CD14-positive monocyte (primary cell): ENCODE data around the gene EZH2. TPM values are rescaled to one million over a fixed set of nuclear protein-coding genes. Genes with fewer than 3 reads are reported as not detected.

Source experiments
- DNase-seq, 3 donors: peaks; one replicate each; pipeline ENCODE4 v3.0.0-alpha.2; 2011 to 2022
- H2AFZ ChIP-seq: 2 replicates; pipeline ENCODE4 v1.6.0; 2012; ENCODE audit warnings: mild to moderate bottlenecking, low read depth, low read length, inconsistent platforms; ENCODE audit not compliant: insufficient read depth, poor library complexity, severe bottlenecking
- H3K27ac ChIP-seq, 2 donors: 1 replicate in 1 of 2; 2 replicates in 1 of 2; pipeline ENCODE4 v1.5.1; 2012 to 2013; ENCODE audit warnings: low read length in 2 of 2, control low read depth in 1 of 2, inconsistent platforms in 1 of 2, low read depth in 1 of 2, mild to moderate bottlenecking in 1 of 2
- H3K27me3 ChIP-seq, 2 donors: one replicate each; pipeline versions ENCODE4 v1.6.0 to v1.6.1; 2011 to 2013; ENCODE audit warnings: low read length in 2 of 2; ENCODE audit not compliant: control insufficient read depth in 2 of 2, insufficient read depth in 2 of 2
- H3K36me3 ChIP-seq, 2 donors: replicated peaks in 1 of 2; 1 replicate in 1 of 2; 2 replicates in 1 of 2; pipeline versions ENCODE4 v1.5.1 to v1.6.1; 2012 to 2013; ENCODE audit warnings: low read length in 2 of 2, control low read depth in 1 of 2, inconsistent platforms in 1 of 2, mild to moderate bottlenecking in 1 of 2; ENCODE audit not compliant: insufficient read depth in 2 of 2, control insufficient read depth in 1 of 2
- H3K4me1 ChIP-seq, 2 donors: 1 replicate in 1 of 2; 2 replicates in 1 of 2; pipeline versions ENCODE4 v1.5.1 to v1.6.1; 2012 to 2013; ENCODE audit warnings: low read length in 2 of 2, control low read depth in 1 of 2, inconsistent platforms in 1 of 2, mild to moderate bottlenecking in 1 of 2, moderate library complexity in 1 of 2; ENCODE audit not compliant: insufficient read depth in 2 of 2, control insufficient read depth in 1 of 2
- H3K4me2 ChIP-seq: replicated peaks from 2 replicates; pipeline ENCODE3; 2012; ENCODE audit warnings: low read length, moderate library complexity, mild to moderate bottlenecking; ENCODE audit not compliant: poor library complexity, severe bottlenecking; ENCODE audit errors: extremely low read depth
- H3K4me3 ChIP-seq, 3 experiments: fragments of 200-600 bp in 1 of 3; sonication (generic) in 1 of 3; replicated peaks in 1 of 3; 1 replicate in 2 of 3; 2 replicates in 1 of 3; pipeline ENCODE4 v1.5.1; 2011 to 2013; ENCODE audit warnings: low read length in 3 of 3, mild to moderate bottlenecking in 3 of 3, control low read depth in 2 of 3, low read depth in 2 of 3, inconsistent platforms in 1 of 3, moderate library complexity in 1 of 3
- H3K79me2 ChIP-seq: 2 replicates; pipeline ENCODE4 v1.6.0; 2012; ENCODE audit warnings: mild to moderate bottlenecking, control low read depth, inconsistent platforms, low read length, moderate library complexity; ENCODE audit not compliant: insufficient read depth
- H3K9ac ChIP-seq: 2 replicates; pipeline ENCODE4 v1.6.0; 2017; ENCODE audit warnings: low read length, mild to moderate bottlenecking; ENCODE audit not compliant: insufficient read depth, poor library complexity, severe bottlenecking
- H3K9me3 ChIP-seq, 2 donors: replicated peaks in 1 of 2; 1 replicate in 1 of 2; 2 replicates in 1 of 2; pipeline versions ENCODE4 v1.5.1 to v1.6.1; 2012 to 2013; ENCODE audit warnings: low read length in 2 of 2, control low read depth in 1 of 2; ENCODE audit not compliant: control insufficient read depth in 1 of 2, insufficient read depth in 1 of 2
- H4K20me1 ChIP-seq: 2 replicates; pipeline ENCODE4 v1.6.0; 2012; ENCODE audit warnings: mild to moderate bottlenecking, low read length, control low read depth, moderate library complexity; ENCODE audit not compliant: insufficient read depth
- H3K27ac Mint-ChIP-seq, 7 donors: one replicate each; pipeline ENCODE4 v1.8.0; 2020; ENCODE audit warnings: mild to moderate bottlenecking in 7 of 7, mixed read lengths in 7 of 7, moderate library complexity in 6 of 7, inconsistent platforms in 2 of 7
- H3K27me3 Mint-ChIP-seq, 3 donors: one replicate each; pipeline ENCODE4 v1.8.0; 2021 to 2022; ENCODE audit warnings: low read depth in 3 of 3, mild to moderate bottlenecking in 3 of 3, mixed read lengths in 3 of 3, moderate library complexity in 3 of 3, inconsistent platforms in 1 of 3
- H3K36me3 Mint-ChIP-seq, 2 donors: one replicate each; pipeline ENCODE4 v1.8.0; 2020; ENCODE audit warnings: mixed read lengths in 2 of 2, inconsistent platforms in 1 of 2, mild to moderate bottlenecking in 1 of 2
- H3K4me1 Mint-ChIP-seq: one replicate; pipeline ENCODE4 v1.8.0; 2020; ENCODE audit warnings: mild to moderate bottlenecking, mixed read lengths
- H3K4me3 Mint-ChIP-seq, 2 donors: one replicate each; pipeline ENCODE4 v1.8.0; 2020; ENCODE audit warnings: mild to moderate bottlenecking in 2 of 2, mixed read lengths in 2 of 2, moderate library complexity in 1 of 2
- H3K9me3 Mint-ChIP-seq, 7 donors: one replicate each; pipeline ENCODE4 v1.8.0; 2020 to 2022; ENCODE audit warnings: mixed read lengths in 7 of 7, mild to moderate bottlenecking in 6 of 7, moderate library complexity in 6 of 7, inconsistent platforms in 2 of 7
- WGBS: methylation state at CpG from one replicate; pipeline ENCODE4 v1.1.5; 2013; ENCODE audit warnings: missing lambda C conversion rate; ENCODE audit not compliant: insufficient coverage; 5-methylcytosine and 5-hydroxymethylcytosine counted together
- intact Hi-C, 2 donors: fragments of 100-400 bp; cut with micrococcal nuclease; formaldehyde crosslinking; loops; one replicate each; pipeline versions ENCODE4 v1.15.0 to v1.15.1; 2023
- polyA plus RNA-seq, 3 donors: library from polyadenylated mRNA; depleted of rRNA in 1 of 3; unstranded in 2 of 3; stranded (reverse) in 1 of 3; fragments of 300-500 nt in 2 of 3; fragments of >200 nt in 1 of 3; fragmentation: Illumina TruSeq in 2 of 3; gene quantifications; 1 replicate in 2 of 3; 2 replicates in 1 of 3; pipeline ENCODE4 v1.2.3, GENCODE V29; 2012 to 2021
- TF ChIP-seq, protein P1 (sequence below): fragments of 200-600 bp; IDR thresholded peaks from one replicate; pipeline ENCODE4 v1.8.0; 2022; ENCODE audit warnings: antibody characterized with exemption, mild to moderate bottlenecking

Gene EZH2
- polyA plus RNA-seq, 3 donors = 1.3 to 6.1 (median 1.6) TPM

DNA sequence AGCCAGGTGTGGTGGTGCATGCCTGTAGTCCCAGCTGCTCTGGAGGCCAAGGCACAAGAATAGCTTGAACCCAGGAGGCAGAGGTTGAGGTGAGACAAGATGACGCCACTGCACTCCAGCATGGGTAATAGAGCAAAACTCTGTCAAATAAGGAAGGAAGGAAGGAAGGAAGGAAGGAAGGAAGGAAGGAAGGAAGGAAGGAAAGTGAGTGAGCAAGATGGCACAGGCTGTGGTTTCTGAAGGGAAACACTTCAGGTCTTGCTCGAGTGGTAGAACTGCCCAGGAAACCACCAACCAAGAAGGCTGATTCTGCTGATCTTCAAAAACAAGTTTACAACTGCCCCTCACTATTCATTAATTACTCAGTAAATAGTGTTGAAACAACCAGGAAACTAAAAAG is 45.2 kb downstream of the EZH2 start:
- H3K27ac Mint-ChIP-seq = peak overlapping the region; percentile 1 to 81 (median 52)
- no peak overlapping the region for H3K4me2 ChIP-seq
- no peaks in the 10 kb centered on the region for H3K27me3 Mint-ChIP-seq
- no peaks in the 10 kb centered on the region for H3K9me3 ChIP-seq
- peaks cover 25 to 40% of the 10 kb centered on the region in 2 donors for H3K36me3 Mint-ChIP-seq
- peaks cover 2 to 37% of the 10 kb centered on the region in 2 donors for H3K36me3 ChIP-seq
- no peaks in the 10 kb centered on the region for H3K27me3 ChIP-seq
- H3K4me1 Mint-ChIP-seq = peaks cover 16% of the 10 kb centered on the region
- H3K27ac ChIP-seq = no peak overlapping the region
- H4K20me1 ChIP-seq = no peaks in the 10 kb centered on the region
- no peak overlapping the region for H2AFZ ChIP-seq
- intact Hi-C loops = no loop called here
- H3K4me3 Mint-ChIP-seq = no peak overlapping the region
- no peak overlapping the region for H3K9ac ChIP-seq
- WGBS = no CpG with 5 or more reads among the region's 2 CpGs
- H3K79me2 ChIP-seq = peaks cover 93% of the 10 kb centered on the region
- TF ChIP-seq, protein P1, sequence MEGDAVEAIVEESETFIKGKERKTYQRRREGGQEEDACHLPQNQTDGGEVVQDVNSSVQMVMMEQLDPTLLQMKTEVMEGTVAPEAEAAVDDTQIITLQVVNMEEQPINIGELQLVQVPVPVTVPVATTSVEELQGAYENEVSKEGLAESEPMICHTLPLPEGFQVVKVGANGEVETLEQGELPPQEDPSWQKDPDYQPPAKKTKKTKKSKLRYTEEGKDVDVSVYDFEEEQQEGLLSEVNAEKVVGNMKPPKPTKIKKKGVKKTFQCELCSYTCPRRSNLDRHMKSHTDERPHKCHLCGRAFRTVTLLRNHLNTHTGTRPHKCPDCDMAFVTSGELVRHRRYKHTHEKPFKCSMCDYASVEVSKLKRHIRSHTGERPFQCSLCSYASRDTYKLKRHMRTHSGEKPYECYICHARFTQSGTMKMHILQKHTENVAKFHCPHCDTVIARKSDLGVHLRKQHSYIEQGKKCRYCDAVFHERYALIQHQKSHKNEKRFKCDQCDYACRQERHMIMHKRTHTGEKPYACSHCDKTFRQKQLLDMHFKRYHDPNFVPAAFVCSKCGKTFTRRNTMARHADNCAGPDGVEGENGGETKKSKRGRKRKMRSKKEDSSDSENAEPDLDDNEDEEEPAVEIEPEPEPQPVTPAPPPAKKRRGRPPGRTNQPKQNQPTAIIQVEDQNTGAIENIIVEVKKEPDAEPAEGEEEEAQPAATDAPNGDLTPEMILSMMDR = no peak
- DNase-seq = peak in 1 of 3 donors; percentile 38
- H3K4me3 ChIP-seq = no peak overlapping the region
- H3K4me1 ChIP-seq = peaks cover 5 to 13% of the 10 kb centered on the region in 2 donors
- H3K9me3 Mint-ChIP-seq = no peaks in the 10 kb centered on the region

DNA sequence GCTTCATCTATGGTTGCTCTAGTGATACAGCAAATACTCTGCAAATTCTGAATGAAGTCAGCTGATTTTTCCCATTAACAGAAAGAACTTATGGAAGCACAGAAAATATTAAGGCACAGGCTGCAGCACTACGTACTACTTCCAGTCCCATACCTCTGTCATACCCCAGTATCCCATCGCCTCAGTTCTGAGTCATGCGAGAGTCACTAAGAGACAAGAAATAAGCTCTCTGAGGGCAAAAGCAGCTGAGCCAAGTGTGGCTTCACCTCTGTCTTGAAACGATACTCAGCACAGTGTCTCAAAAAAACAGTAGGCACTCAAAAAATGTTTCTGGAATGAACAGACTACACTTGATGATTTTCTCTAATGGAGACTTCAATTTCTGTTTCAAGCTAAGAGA is 48.2 kb downstream of the EZH2 start:
- H3K36me3 Mint-ChIP-seq = peaks cover 35 to 47% of the 10 kb centered on the region in 2 donors
- peaks cover 5 to 13% of the 10 kb centered on the region in 2 donors for H3K4me1 ChIP-seq

More for the DNA sequence above, 48.2 kb downstream of the EZH2 start:
- intact Hi-C loops = no loop called here
- no peak overlapping the region for H3K4me3 ChIP-seq
- WGBS = 93% methylated on average over 3 of the region's 4 CpGs
- no peaks in the 10 kb centered on the region for H4K20me1 ChIP-seq
- no peak overlapping the region for H3K4me2 ChIP-seq
- H3K27me3 Mint-ChIP-seq = no peaks in the 10 kb centered on the region
- peaks cover 91% of the 10 kb centered on the region for H3K79me2 ChIP-seq
- TF ChIP-seq, protein P1 = no peak
- no peak overlapping the region for H2AFZ ChIP-seq
- peaks cover 16% of the 10 kb centered on the region for H3K4me1 Mint-ChIP-seq
- no peak overlapping the region for H3K9ac ChIP-seq
- H3K4me3 Mint-ChIP-seq = no peak overlapping the region
- no peak overlapping the region for H3K27ac ChIP-seq
- H3K27me3 ChIP-seq = no peaks in the 10 kb centered on the region
- no peaks in the 10 kb centered on the region for H3K9me3 ChIP-seq
- no peaks in the 10 kb centered on the region for H3K9me3 Mint-ChIP-seq
- DNase-seq = no peak
- H3K27ac Mint-ChIP-seq = no peak overlapping the region
- peaks cover 5 to 43% of the 10 kb centered on the region in 2 donors for H3K36me3 ChIP-seq
